HepG2 (cell line): ENCODE measurements around the gene ME3. TPM values are rescaled to one million over a fixed set of nuclear protein-coding genes. Genes with fewer than 3 reads are reported as not detected.

Experiments
- ATAC-seq: fragments of 200-7000 bp; cut with Tn5 transposase; 3 replicates; pipeline ENCODE4 v1.9.1; 2020; ENCODE audit warnings: mild to moderate bottlenecking, moderate library complexity
- BruUV-seq: library from RNA; stranded (reverse); fragments of 400-500 nt; replicated peaks from 2 replicates; lab custom pipeline; 2021; lab: Mats Ljungman, UMichigan
- CTCF ChIA-PET: fragments of 300-600 bp; formaldehyde crosslinking; extraction: SDS; loops from one replicate; lab custom pipeline; 2021; ENCODE audit warnings: low total read pairs, inconsistent platforms, low intra/inter-chr PET ratio; lab: Yijun Ruan, JAX
- POLR2A ChIA-PET: fragments of 350-600 bp; sonication (Branson Sonifier 250); formaldehyde crosslinking; loops from one replicate; lab custom pipeline; 2020; ENCODE audit warnings: antibody characterized with exemption, inconsistent platforms; lab: Yijun Ruan, JAX
- DNase-seq: peaks from one replicate; pipeline ENCODE4 v3.0.0-alpha.2; 2015; ENCODE audit warnings: low spot score
- FAIRE-seq: peaks from 3 replicates; lab custom pipeline; 2011; peaks lifted over from hg19 to GRCh38; lab: Jason Lieb, UNC
- H2AFZ ChIP-seq: one replicate; pipeline ENCODE4 v1.6.1; 2011; ENCODE audit warnings: low read length, inconsistent platforms
- H3K27ac ChIP-seq: fragments of 300-600 bp; 3 replicates; pipeline ENCODE4 v1.8.0; 2011; ENCODE audit warnings: mixed run types, mild to moderate bottlenecking, mixed read lengths, low read length, inconsistent platforms; ENCODE audit not compliant: insufficient read depth; ENCODE audit errors: extremely low read length
- H3K27me3 ChIP-seq, 2 experiments: fragments of 200-600 bp in 1 of 2; 2 replicates in 1 of 2; 3 replicates in 1 of 2; pipeline versions ENCODE4 v1.6.0 to v1.8.0; 2011; ENCODE audit warnings: low read length in 2 of 2, mild to moderate bottlenecking in 2 of 2, moderate library complexity in 2 of 2, inconsistent platforms in 1 of 2; ENCODE audit not compliant: insufficient read depth in 2 of 2, control insufficient read depth in 1 of 2
- H3K36me3 ChIP-seq, 2 experiments: fragments of 200-600 bp in 1 of 2; replicated peaks in 1 of 2; 2 replicates in 1 of 2; 3 replicates in 1 of 2; pipeline versions ENCODE4 v1.5.1 to v1.8.0; 2011; ENCODE audit warnings: low read length in 2 of 2, inconsistent platforms in 1 of 2; ENCODE audit not compliant: insufficient read depth in 2 of 2, control insufficient read depth in 1 of 2
- H3K4me1 ChIP-seq: 2 replicates; pipeline ENCODE4 v1.5.1; 2012; ENCODE audit warnings: low read length, inconsistent platforms; ENCODE audit not compliant: insufficient read depth
- H3K4me2 ChIP-seq: 2 replicates; pipeline ENCODE4 v1.6.0; 2011; ENCODE audit warnings: low read depth, low read length, inconsistent platforms
- H3K4me3 ChIP-seq, 3 experiments: fragments of 200-600 bp in 1 of 3; sonication (generic), shearing (Covaris generic) in 1 of 3; replicated peaks in 1 of 3; 2 replicates each; pipeline ENCODE4 v1.5.1; 2011 to 2016; ENCODE audit warnings: low read length in 3 of 3, inconsistent platforms in 2 of 3, low read depth in 2 of 3, mild to moderate bottlenecking in 2 of 3, control low read depth in 1 of 3, mixed read lengths in 1 of 3; ENCODE audit not compliant: insufficient read depth in 1 of 3
- H3K79me2 ChIP-seq: one replicate; pipeline ENCODE4 v1.6.1; 2011; ENCODE audit warnings: low read length, inconsistent platforms; ENCODE audit not compliant: insufficient read depth
- H3K9ac ChIP-seq: 2 replicates; pipeline ENCODE4 v1.6.0; 2011; ENCODE audit warnings: mild to moderate bottlenecking, low read depth, low read length, inconsistent platforms; ENCODE audit not compliant: insufficient read depth
- H3K9me3 ChIP-seq: 2 replicates; pipeline ENCODE4 v1.5.1; 2012; ENCODE audit warnings: mild to moderate bottlenecking, low read length
- H4K20me1 ChIP-seq: 2 replicates; pipeline ENCODE4 v1.6.0; 2011; ENCODE audit warnings: inconsistent platforms, mild to moderate bottlenecking, low read length, moderate library complexity; ENCODE audit not compliant: insufficient read depth
- EP300 ChIP-seq, 3 experiments: sonication (generic) in 1 of 3; formaldehyde crosslinking in 1 of 3; IDR thresholded peaks; 2 replicates each; pipeline versions ENCODE4 v1.5.1 to v1.6.1; 2011 to 2020; ENCODE audit warnings: low read depth in 2 of 3, low read length in 2 of 3, borderline replicate concordance in 1 of 3, improper control_type of control experiment in 1 of 3, mild to moderate bottlenecking in 1 of 3, missing genetic modification reagents in 1 of 3, moderate library complexity in 1 of 3
- FOSL2 ChIP-seq: sonication (generic); formaldehyde crosslinking; IDR thresholded peaks from 2 replicates; pipeline ENCODE4 v1.4.0; 2020; ENCODE audit warnings: missing genetic modification reagents
- FOXA3 ChIP-seq: IDR thresholded peaks from 2 replicates; pipeline ENCODE4 v1.6.1; 2016; ENCODE audit warnings: missing genetic modification reagents, missing compliant biosample characterization
- FOXP1 ChIP-seq, 2 experiments: fragments of 450-650 bp in 1 of 2; IDR thresholded peaks; 2 replicates each; pipeline ENCODE4 v1.6.1; 2017 to 2018; ENCODE audit warnings: antibody characterized with exemption in 1 of 2
- HDAC6 ChIP-seq: fragments of 200-600 bp; sonication (generic); IDR thresholded peaks from 2 replicates; pipeline ENCODE4 v1.7.0; 2017; ENCODE audit warnings: mild to moderate bottlenecking, antibody characterized with exemption, low read length, low read depth
- HMG20A ChIP-seq: IDR thresholded peaks from 2 replicates; pipeline ENCODE4 v1.6.1; 2016; ENCODE audit warnings: borderline replicate concordance
- HOXA3 ChIP-seq: sonication (generic); formaldehyde crosslinking; IDR thresholded peaks from 2 replicates; pipeline ENCODE4 v1.5.0; 2020; ENCODE audit warnings: missing genetic modification reagents
- NCOR1 ChIP-seq: fragments of 200-600 bp; sonication (generic); IDR thresholded peaks from 2 replicates; pipeline ENCODE4 v1.7.0; 2017; ENCODE audit warnings: antibody characterized with exemption, low read length, borderline replicate concordance
- NFIC ChIP-seq: IDR thresholded peaks from 2 replicates; pipeline ENCODE4 v1.6.1; 2012; ENCODE audit warnings: mild to moderate bottlenecking, low read length, inconsistent platforms
- ONECUT2 ChIP-seq: sonication (generic); formaldehyde crosslinking; IDR thresholded peaks from 2 replicates; pipeline ENCODE4 v1.4.0; 2020; ENCODE audit warnings: missing genetic modification reagents
- SKI ChIP-seq: fragments of 450-650 bp; IDR thresholded peaks from one replicate; pipeline ENCODE4 v1.6.1; 2018; ENCODE audit warnings: mild to moderate bottlenecking; ENCODE audit not compliant: partially characterized antibody
- TCF7 ChIP-seq: sonication (generic); IDR thresholded peaks from 2 replicates; pipeline ENCODE4 v1.6.1; 2016; ENCODE audit warnings: antibody characterized with exemption, low read depth
- ZFX ChIP-seq: sonication (generic); formaldehyde crosslinking; IDR thresholded peaks from 2 replicates; pipeline ENCODE4 v1.4.0; 2020; ENCODE audit warnings: mild to moderate bottlenecking, low read depth, missing genetic modification reagents, moderate library complexity
- ZNF180 ChIP-seq: sonication (generic); formaldehyde crosslinking; IDR thresholded peaks from 2 replicates; pipeline ENCODE4 v1.4.0; 2020; ENCODE audit warnings: low read depth, missing genetic modification reagents, borderline replicate concordance
- WGBS: methylation state at CpG from one replicate; pipeline ENCODE4 v1.1.6; 2017; ENCODE audit warnings: low lambda C conversion rate; 5-methylcytosine and 5-hydroxymethylcytosine counted together
- in situ Hi-C: cut with HindIII; loops from 2 replicates; pipeline ENCODE4 v1.10.0; 2017; ENCODE audit warnings: low pct_unique_long_range_greater_than_20kb; ENCODE audit not compliant: extremely low pct_ligation_motif_present
- intact Hi-C: fragments of 100-400 bp; cut with micrococcal nuclease; formaldehyde crosslinking; loops from one replicate; pipeline ENCODE4 v1.10.0; 2022; ENCODE audit not compliant: unreplicated experiment
- polyA plus RNA-seq, 8 experiments: library from polyadenylated mRNA; depleted of rRNA in 3 of 8; stranded (reverse) in 7 of 8; unstranded in 1 of 8; fragments of >200 nt; fragmentation: Illumina TruSeq in 4 of 8; extraction: Trizol in 4 of 8; gene quantifications; 2 replicates each; pipeline versions ENCODE4 v1.2.1 to v1.2.3, GENCODE V29; 2011 to 2016; ENCODE audit warnings: low read depth in 4 of 8, missing spikeins in 1 of 8, mixed read lengths in 1 of 8; ENCODE audit not compliant: insufficient read depth in 1 of 8
- total RNA-seq, 5 experiments: library from RNA; depleted of rRNA; stranded (reverse); fragments of >200 nt; fragmentation: Illumina TruSeq; extraction: Trizol; gene quantifications; 2 replicates each; pipeline ENCODE4 v1.2.3, GENCODE V29; 2016; ENCODE audit warnings: low read depth in 1 of 5
- TF ChIP-seq, protein P1 (sequence below): sonication (generic); IDR thresholded peaks from 2 replicates; pipeline ENCODE4 v1.6.1; 2016; ENCODE audit warnings: low read depth, borderline replicate concordance
- TF ChIP-seq, protein P2 (sequence below): sonication (generic); formaldehyde crosslinking; IDR thresholded peaks from 2 replicates; pipeline ENCODE4 v1.4.0; 2020; ENCODE audit warnings: mild to moderate bottlenecking, missing genetic modification reagents

The ME3 gene
- total and polyA plus RNA-seq, 2 of the 13 experiments (the other 11 are each of a cell fraction or from before 2014, with no cell fraction given) = not detected

DNA sequence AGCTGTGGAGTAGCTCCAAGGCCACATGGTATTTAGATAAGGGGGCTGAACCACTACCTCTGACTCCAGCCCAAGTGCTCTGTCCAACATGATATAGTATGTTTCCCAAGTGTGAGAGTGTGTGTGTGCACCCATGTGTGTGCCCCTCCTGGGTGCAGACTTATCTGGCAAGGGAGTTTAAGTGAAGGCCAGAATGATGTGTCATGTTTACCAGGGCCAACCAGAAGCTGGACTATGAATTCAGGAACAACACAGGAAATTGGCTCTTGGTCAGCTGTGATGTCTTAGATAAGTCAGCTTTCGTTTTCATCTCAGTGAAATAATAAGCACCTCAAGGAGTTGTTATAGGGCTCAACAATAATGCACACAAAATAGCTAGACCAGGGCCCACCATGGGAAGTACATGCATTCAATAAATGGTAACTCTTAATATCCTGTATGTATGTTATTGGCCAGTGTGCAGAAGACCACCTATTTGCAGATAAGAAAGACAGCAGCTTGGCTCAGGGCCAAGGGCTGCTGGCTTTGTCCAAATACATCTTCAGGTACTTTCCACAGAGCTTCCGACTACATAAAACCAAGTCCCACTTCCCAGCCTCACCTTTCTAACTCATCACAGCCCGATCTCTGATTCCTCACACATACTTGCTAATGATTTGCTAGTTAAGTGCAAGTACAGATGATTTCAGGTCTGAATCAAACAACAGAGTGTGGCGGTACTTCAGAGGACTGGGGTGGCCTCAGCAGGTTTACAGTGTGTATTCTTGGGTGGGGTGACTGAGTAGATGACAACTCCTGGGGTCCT, 120.9 kb downstream of the ME3 start:
- TF ChIP-seq HDAC6 (no peak), NCOR1 (no peak), TCF7 (peak; percentile 30; the same call in 1 of the 2 replicates), ZNF180 (no peak), FOXA3 (CRISPR knock-in tag) (peak; percentile 49), FOSL2 (CRISPR knock-in tag) (peak; percentile 55; the same call in 1 of the 2 replicates), NFIC (no peak), ONECUT2 (CRISPR knock-in tag) (no peak), HMG20A (no peak), EP300 (IDR thresholded peaks at IDR 0.05; ENCODE audit: low read depth in 2 of 2, low read length in 2 of 2) (no peak), EP300 (CRISPR knock-in tag; IDR thresholded peaks at IDR 0.05; ENCODE audit: borderline replicate concordance) (no peak), FOXP1 (IDR thresholded peaks at IDR 0.05) (no peak), FOXP1 (CRISPR knock-in tag; IDR thresholded peaks at IDR 0.05) (peak; percentile 18; the same call in 1 of the 2 replicates), ZFX (CRISPR knock-in tag) (no peak), HOXA3 (CRISPR knock-in tag) (no peak), SKI (no peak)
- TF ChIP-seq, protein P1, sequence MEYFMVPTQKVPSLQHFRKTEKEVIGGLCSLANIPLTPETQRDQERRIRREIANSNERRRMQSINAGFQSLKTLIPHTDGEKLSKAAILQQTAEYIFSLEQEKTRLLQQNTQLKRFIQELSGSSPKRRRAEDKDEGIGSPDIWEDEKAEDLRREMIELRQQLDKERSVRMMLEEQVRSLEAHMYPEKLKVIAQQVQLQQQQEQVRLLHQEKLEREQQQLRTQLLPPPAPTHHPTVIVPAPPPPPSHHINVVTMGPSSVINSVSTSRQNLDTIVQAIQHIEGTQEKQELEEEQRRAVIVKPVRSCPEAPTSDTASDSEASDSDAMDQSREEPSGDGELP = peak; percentile 36; the same call in 1 of the 2 replicates
- TF ChIP-seq, protein P2, sequence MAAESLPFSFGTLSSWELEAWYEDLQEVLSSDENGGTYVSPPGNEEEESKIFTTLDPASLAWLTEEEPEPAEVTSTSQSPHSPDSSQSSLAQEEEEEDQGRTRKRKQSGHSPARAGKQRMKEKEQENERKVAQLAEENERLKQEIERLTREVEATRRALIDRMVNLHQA = no peak
- WGBS = 4% methylated on average over 4 of the region's 4 CpGs
- FAIRE-seq (no peak), DNase-seq (peak; percentile 53), ATAC-seq (peak; percentile 35; the same call in 1 of the 3 replicates)
- Histone ChIP-seq H3K27me3 (peaks cover 2 to 13% of the 10 kb centered on the region in 2 experiments; a peak in 3 of 5 replicates), H2AFZ (no peak overlapping the region), H3K4me3 (no peak overlapping the region), H3K27ac (no peak overlapping the region), H3K36me3 (no peaks in the 10 kb centered on the region), H4K20me1 (no peaks in the 10 kb centered on the region), H3K4me2 (peak overlapping the region; percentile 25; the same call in 1 of the 2 replicates), H3K79me2 (no peaks in the 10 kb centered on the region), H3K9me3 (no peaks in the 10 kb centered on the region), H3K9ac (no peak overlapping the region), H3K4me1 (peaks cover 17% of the 10 kb centered on the region)
- ChIA-PET CTCF (no interaction called here), POLR2A (interaction anchor here (1.0 kb wide), 1 partner anchor 68 kb away, joined by 3 read pairs; no protein-coding TSS in a partner anchor)
- no TSS peak for BruUV-seq
- intact Hi-C loops = no loop called here
- in situ Hi-C loops = no loop called here
